Esophagus squamous epithelium (tissue), 4 donors: ENCODE results near the gene RGS7.

Experiments used
- POLR2A ChIP-seq, 4 donors: fragments of 450-650 bp; IDR thresholded peaks; one replicate each; pipeline ENCODE4 v1.6.1; 2017; ENCODE audit warnings: antibody characterized with exemption in 4 of 4, mild to moderate bottlenecking in 4 of 4, moderate library complexity in 3 of 4
- TF ChIP-seq, protein P1 (sequence below), 6 experiments: fragments of 450-650 bp in 4 of 6; fragments of 200-600 bp in 2 of 6; sonication (generic) in 2 of 6; IDR thresholded peaks; one replicate each; pipeline ENCODE4 v1.5.1; 2016 to 2019; ENCODE audit warnings: antibody characterized with exemption in 6 of 6, mild to moderate bottlenecking in 4 of 6, moderate library complexity in 4 of 6

DNA sequence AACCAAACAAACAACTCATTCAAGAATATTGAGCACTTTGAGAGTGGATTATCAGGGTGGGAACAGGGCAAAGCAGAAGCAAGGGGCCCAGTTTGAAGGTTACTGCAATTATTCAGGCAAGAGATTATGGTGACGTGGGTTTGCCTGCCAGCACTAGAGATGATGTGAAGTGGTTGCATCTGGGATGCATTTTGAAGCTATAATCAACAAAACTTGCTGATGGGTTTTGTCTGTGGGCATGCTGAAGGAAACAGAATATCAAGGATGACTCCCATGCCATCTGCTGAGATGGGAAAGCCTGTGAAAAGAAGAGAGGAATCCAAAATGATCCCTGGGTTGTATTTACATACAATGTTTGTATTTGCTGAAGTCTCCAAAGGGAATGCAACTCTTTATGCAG lies 520.7 kb downstream of the RGS7 start:
- no peak for TF ChIP-seq POLR2A (IDR thresholded peaks at IDR 0.05)
- TF ChIP-seq, protein P1, sequence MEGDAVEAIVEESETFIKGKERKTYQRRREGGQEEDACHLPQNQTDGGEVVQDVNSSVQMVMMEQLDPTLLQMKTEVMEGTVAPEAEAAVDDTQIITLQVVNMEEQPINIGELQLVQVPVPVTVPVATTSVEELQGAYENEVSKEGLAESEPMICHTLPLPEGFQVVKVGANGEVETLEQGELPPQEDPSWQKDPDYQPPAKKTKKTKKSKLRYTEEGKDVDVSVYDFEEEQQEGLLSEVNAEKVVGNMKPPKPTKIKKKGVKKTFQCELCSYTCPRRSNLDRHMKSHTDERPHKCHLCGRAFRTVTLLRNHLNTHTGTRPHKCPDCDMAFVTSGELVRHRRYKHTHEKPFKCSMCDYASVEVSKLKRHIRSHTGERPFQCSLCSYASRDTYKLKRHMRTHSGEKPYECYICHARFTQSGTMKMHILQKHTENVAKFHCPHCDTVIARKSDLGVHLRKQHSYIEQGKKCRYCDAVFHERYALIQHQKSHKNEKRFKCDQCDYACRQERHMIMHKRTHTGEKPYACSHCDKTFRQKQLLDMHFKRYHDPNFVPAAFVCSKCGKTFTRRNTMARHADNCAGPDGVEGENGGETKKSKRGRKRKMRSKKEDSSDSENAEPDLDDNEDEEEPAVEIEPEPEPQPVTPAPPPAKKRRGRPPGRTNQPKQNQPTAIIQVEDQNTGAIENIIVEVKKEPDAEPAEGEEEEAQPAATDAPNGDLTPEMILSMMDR (IDR thresholded peaks at IDR 0.05): no peak
